Kidney epithelial cell (primary cell): ENCODE measurements around the gene COPB1. TPM values are rescaled to one million over a fixed set of nuclear protein-coding genes. Genes with fewer than 3 reads are reported as not detected.

ENCODE experiments used
- DNase-seq: peaks from one replicate; pipeline ENCODE4 v3.0.0-alpha.2; 2010; ENCODE audit warnings: low read depth
- H3K27me3 ChIP-seq: 2 replicates; pipeline ENCODE4 v1.6.0; 2011; ENCODE audit warnings: low read length; ENCODE audit not compliant: control insufficient read depth, insufficient read depth
- H3K36me3 ChIP-seq: 2 replicates; pipeline ENCODE4 v1.5.1; 2011; ENCODE audit warnings: low read length; ENCODE audit not compliant: control insufficient read depth, insufficient read depth
- H3K4me3 ChIP-seq: 2 replicates; pipeline ENCODE4 v1.5.1; 2011; ENCODE audit warnings: low read depth, mild to moderate bottlenecking, control low read depth, low read length
- CTCF ChIP-seq: IDR thresholded peaks from 2 replicates; pipeline ENCODE4 v1.5.1; 2011; ENCODE audit warnings: mild to moderate bottlenecking, moderate library complexity, low read length, control low read depth, inconsistent platforms; ENCODE audit not compliant: insufficient read depth, poor library complexity, severe bottlenecking
- total RNA-seq: library from RNA; depleted of rRNA; stranded (reverse); fragments of >200 nt; gene quantifications from 2 replicates; pipeline ENCODE4 v1.2.3, GENCODE V29; 2015

Gene COPB1
- total RNA-seq, 1 donor from 2014 or later = 131 TPM

DNA sequence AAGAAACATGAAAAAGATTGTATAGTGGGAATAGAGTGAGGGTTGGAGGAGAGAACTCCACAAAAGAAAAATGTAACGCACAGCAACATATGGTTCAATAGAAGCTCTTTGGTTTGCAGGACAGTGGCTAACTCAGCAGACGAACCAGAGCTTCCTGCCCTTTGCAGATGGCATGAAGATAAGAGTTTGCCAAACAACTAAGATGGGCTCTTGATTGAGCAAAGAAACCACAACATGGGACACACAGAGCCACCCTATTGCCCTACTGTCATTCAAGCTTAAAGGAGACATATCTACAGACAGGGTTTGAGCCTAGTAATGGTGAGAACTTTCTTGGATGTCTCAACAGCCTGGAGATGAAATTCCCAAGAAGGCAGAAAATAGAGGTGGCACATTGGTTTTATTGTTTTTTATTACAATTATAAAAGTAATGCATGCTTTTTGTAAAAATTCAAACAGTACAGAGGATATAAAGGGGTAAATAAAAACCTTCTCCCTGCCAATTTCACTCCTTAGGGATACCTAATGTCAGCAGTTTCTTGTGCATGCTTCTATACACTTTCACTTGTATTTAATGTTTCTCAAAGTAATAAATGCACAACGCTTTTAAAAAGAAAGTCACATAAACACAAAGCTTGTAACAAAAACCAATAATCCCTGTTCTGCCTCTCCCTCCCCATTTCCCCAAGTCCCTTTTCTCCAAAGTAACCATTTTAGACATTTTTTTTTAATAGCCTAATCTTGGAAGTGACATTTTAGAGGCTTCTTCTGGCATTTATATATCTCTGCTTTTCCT, 63.7 kb downstream of the COPB1 start:
- no peaks in the 10 kb centered on the region for H3K36me3 ChIP-seq
- H3K4me3 ChIP-seq = no peak overlapping the region
- no peaks in the 10 kb centered on the region for H3K27me3 ChIP-seq
- no peak for DNase-seq
- TF ChIP-seq CTCF = no peak

DNA sequence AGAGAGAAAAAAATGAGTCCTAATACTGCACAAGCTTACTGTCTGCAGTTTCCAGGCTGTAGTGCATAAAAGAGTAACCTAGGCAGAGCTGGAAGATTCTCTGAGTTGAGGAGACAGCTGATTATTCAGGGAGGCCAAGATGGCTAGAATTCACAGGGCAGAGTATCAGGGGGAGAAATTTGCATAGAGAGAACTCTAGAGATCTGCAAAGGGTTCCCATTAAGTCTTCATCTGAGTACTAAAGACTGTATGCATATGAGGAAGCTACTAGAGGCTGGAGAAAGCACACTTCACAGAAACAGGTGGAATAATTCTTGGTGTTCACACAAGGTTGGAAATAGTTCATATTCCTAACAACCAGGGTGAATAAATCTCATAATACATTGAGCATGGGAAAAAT, 74.0 kb downstream of the COPB1 start:
- Histone ChIP-seq H3K4me3 (no peak overlapping the region), H3K36me3 (no peaks in the 10 kb centered on the region), H3K27me3 (no peaks in the 10 kb centered on the region)
- DNase-seq = no peak
- no peak for TF ChIP-seq CTCF

- Histone ChIP-seq H3K4me3 (no peak overlapping the region), H3K27me3 (no peaks in the 10 kb centered on the region), H3K36me3 (no peaks in the 10 kb centered on the region)
- DNase-seq = no peak
- TF ChIP-seq CTCF = no peak
Observed at GRCh38 chr11:14424096-14424495, 75.5 kb downstream of the COPB1 start.

DNA sequence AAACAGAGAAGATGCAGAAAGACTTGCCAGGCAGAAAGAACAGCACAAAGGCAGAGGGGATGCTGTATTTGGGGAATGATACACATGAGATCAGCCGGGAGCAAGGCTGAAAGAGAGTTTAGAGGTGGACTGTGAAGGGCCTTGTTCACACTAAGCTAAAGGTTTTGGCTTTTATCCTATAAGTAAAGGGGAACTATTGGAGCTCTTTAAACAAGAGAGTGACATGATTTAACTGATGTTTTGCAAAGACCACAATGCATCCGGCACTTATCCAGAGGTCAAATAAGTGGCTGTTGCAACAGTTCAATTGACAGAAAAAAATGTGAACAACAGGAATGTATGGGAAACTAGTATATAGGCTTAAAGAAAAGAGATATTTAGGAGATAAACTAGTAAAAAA, 76.0 kb downstream of the COPB1 start:
- TF ChIP-seq CTCF = no peak
- DNase-seq = no peak
- no peak overlapping the region for H3K4me3 ChIP-seq
- H3K36me3 ChIP-seq = no peaks in the 10 kb centered on the region
- no peaks in the 10 kb centered on the region for H3K27me3 ChIP-seq

DNA sequence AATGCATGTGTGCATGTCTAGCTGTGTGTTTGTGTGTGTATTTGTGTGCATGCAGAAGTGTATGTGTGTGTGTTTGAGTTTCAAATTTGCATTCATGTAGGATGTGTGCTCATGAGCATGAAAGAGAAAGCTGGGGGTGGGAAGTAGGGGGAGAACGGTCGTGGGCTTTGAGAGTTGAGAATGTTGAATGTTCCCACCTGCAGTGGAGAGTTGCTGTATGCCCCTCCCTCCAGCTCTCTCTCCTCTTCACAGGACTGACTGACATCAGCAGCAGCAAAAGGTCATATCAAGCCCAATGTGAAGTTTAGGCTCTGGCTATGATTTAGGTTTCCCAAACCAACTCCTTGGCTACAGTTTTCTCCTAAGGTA, 76.8 kb downstream of the COPB1 start:
- no peak for DNase-seq

More for the DNA sequence above, 76.8 kb downstream of the COPB1 start:
- H3K4me3 ChIP-seq = no peak overlapping the region
- TF ChIP-seq CTCF = no peak
- no peaks in the 10 kb centered on the region for H3K36me3 ChIP-seq
- no peaks in the 10 kb centered on the region for H3K27me3 ChIP-seq
